ENCODE data around the gene KCNIP1. TPM values are rescaled to one million over a fixed set of nuclear protein-coding genes. Genes with fewer than 3 reads are reported as not detected.

Gene KCNIP1
- total and polyA plus RNA-seq, 10 of the 15 experiments (the other 5 are each of a cell fraction or from before 2014, with no cell fraction given): not detected

DNA sequence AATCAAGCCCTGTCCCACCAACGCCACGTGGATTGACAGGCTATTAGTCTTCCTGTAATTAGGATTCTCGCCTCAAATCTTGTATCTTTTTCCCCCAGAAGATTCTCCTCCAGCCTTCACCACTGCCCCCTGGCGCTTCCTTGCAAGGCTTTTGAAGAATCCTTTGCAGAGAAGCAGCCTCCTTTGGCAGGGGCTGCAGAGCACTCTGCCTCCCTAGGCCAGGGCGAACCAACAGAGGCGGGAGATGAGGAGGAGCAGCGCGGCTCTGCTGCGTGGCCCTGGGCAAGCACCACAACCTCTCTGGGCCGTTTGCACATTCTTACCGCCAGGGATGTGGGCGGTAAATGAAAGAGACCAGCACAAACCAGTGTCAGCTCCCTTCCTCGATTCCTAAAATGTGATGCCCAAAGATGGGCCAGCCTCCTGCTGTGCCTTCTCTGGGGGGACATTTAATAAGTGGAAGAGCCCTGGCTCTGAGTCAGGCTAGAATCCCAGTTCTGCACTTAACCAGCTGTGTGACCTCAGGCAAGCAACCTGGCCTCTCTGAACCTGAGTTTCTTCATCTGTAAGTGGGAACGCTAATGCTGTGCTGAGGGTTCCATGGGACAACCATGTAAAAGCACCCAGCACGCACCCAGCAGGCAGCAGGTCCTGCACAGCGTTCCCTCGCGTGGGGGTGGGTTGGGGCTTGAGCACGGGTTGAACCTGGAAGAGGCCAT lies 128.6 kb downstream of the KCNIP1 start:
- no peak overlapping the region for H3K27ac ChIP-seq (ENCODE audit: control insufficient read depth, insufficient read depth)
- no peak overlapping the region for H3K4me3 ChIP-seq
- WGBS (ENCODE audit: insufficient coverage, insufficient replicate concordance, low lambda C conversion rate, missing lambda C conversion rate): 21% methylated on average over 19 of the region's 19 CpGs
- FAIRE-seq (no peak), ATAC-seq (no peak; the same call in 2 of the 3 replicates), DNase-seq (ENCODE audit: low read depth, low spot score) (no peak)
- H3K4me2 ChIP-seq (ENCODE audit: control insufficient read depth, insufficient read depth): no peak overlapping the region
- H3K36me3 ChIP-seq (ENCODE audit: control insufficient read depth in 2 of 2, insufficient read depth in 2 of 2, low read length in 1 of 2): no peaks in the 10 kb centered on the region
- no peaks in the 10 kb centered on the region for H3K4me1 ChIP-seq (ENCODE audit: control insufficient read depth, insufficient read depth, low read length)
- SMC1A ChIA-PET (ENCODE audit: uncharacterized antibody, unreplicated experiment): interaction anchor here (4.5 kb wide), 1 partner anchor 198 kb away, joined by 25 read pairs; no protein-coding TSS in a partner anchor
- no peaks in the 10 kb centered on the region for H4K20me1 ChIP-seq (ENCODE audit: control insufficient read depth, insufficient read depth)
- RAD21 ChIA-PET (ENCODE audit: unreplicated experiment): interaction anchor here (1.0 to 2.0 kb wide), 3 partner anchors 197 to 407 kb away, joined by 3 to 8 read pairs (median 3); no protein-coding TSS in a partner anchor
- CTCF ChIA-PET: interaction anchor here (1.0 to 6.5 kb wide), 5 partner anchors 9 to 221 kb away, joined by 3 to 76 read pairs (median 4); no protein-coding TSS in a partner anchor
- intact Hi-C loops (cut with micrococcal nuclease; ENCODE audit: unreplicated experiment): loop anchor here (2.0 kb wide), 1 partner anchor 406 kb away; no protein-coding TSS in a partner anchor
- no TSS peak for BruUV-seq (replicated peaks)
- no peaks in the 10 kb centered on the region for H3K79me2 ChIP-seq (ENCODE audit: control insufficient read depth, insufficient read depth, low read length)
- no peaks in the 10 kb centered on the region for H3K9me3 ChIP-seq (replicated peaks; ENCODE audit: control insufficient read depth, insufficient read depth, low read length)
- no peak overlapping the region for H3K9ac ChIP-seq (ENCODE audit: control insufficient read depth, insufficient read depth, low read length)
- POLR2A ChIA-PET: no interaction called here
- in situ Hi-C loops (cut with MboI): no loop called here
- no peaks in the 10 kb centered on the region; a peak in 1 of 4 replicates for H3K27me3 ChIP-seq (replicated peaks in 1 of 2; ENCODE audit: control insufficient read depth in 2 of 2, insufficient read depth in 2 of 2, low read length in 1 of 2)
- H2AFZ ChIP-seq (ENCODE audit: control insufficient read depth, low read depth, low read length): no peak overlapping the region
- TF ChIP-seq, protein P1, sequence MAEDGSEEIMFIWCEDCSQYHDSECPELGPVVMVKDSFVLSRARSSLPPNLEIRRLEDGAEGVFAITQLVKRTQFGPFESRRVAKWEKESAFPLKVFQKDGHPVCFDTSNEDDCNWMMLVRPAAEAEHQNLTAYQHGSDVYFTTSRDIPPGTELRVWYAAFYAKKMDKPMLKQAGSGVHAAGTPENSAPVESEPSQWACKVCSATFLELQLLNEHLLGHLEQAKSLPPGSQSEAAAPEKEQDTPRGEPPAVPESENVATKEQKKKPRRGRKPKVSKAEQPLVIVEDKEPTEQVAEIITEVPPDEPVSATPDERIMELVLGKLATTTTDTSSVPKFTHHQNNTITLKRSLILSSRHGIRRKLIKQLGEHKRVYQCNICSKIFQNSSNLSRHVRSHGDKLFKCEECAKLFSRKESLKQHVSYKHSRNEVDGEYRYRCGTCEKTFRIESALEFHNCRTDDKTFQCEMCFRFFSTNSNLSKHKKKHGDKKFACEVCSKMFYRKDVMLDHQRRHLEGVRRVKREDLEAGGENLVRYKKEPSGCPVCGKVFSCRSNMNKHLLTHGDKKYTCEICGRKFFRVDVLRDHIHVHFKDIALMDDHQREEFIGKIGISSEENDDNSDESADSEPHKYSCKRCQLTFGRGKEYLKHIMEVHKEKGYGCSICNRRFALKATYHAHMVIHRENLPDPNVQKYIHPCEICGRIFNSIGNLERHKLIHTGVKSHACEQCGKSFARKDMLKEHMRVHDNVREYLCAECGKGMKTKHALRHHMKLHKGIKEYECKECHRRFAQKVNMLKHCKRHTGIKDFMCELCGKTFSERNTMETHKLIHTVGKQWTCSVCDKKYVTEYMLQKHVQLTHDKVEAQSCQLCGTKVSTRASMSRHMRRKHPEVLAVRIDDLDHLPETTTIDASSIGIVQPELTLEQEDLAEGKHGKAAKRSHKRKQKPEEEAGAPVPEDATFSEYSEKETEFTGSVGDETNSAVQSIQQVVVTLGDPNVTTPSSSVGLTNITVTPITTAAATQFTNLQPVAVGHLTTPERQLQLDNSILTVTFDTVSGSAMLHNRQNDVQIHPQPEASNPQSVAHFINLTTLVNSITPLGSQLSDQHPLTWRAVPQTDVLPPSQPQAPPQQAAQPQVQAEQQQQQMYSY (CRISPR knock-in tag; IDR thresholded peaks at IDR 0.05): no peak
- TF ChIP-seq STAT3 (IDR thresholded peaks at IDR 0.05; ENCODE audit: low read depth, low read length) (no peak), FOXK2 (IDR thresholded peaks at IDR 0.05) (no peak), CHD2 (IDR thresholded peaks at IDR 0.05; ENCODE audit: borderline replicate concordance, low read depth, low read length) (no peak), EZH2 (IDR thresholded peaks at IDR 0.05; ENCODE audit: borderline replicate concordance, control insufficient read depth, low read depth, low read length) (no peak), ZBED1 (IDR thresholded peaks at IDR 0.05; ENCODE audit: borderline replicate concordance) (no peak), SRF (IDR thresholded peaks at IDR 0.05; ENCODE audit: low read depth in 2 of 2, low read length in 2 of 2) (no peak), EP300 (IDR thresholded peaks at IDR 0.05; ENCODE audit: borderline replicate concordance in 1 of 2, control insufficient read depth in 1 of 2, low read depth in 2 of 2, low read length in 2 of 2) (no peak)
- TF ChIP-seq, protein P2, sequence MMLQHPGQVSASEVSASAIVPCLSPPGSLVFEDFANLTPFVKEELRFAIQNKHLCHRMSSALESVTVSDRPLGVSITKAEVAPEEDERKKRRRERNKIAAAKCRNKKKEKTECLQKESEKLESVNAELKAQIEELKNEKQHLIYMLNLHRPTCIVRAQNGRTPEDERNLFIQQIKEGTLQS (IDR thresholded peaks at IDR 0.05; ENCODE audit: borderline replicate concordance, extremely low read depth, low read depth, low read length): no peak
- TF ChIP-seq, protein P3, sequence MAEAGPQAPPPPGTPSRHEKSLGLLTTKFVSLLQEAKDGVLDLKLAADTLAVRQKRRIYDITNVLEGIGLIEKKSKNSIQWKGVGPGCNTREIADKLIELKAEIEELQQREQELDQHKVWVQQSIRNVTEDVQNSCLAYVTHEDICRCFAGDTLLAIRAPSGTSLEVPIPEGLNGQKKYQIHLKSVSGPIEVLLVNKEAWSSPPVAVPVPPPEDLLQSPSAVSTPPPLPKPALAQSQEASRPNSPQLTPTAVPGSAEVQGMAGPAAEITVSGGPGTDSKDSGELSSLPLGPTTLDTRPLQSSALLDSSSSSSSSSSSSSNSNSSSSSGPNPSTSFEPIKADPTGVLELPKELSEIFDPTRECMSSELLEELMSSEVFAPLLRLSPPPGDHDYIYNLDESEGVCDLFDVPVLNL (IDR thresholded peaks at IDR 0.05; ENCODE audit: low read depth, low read length): no peak
- TF ChIP-seq, protein P4, sequence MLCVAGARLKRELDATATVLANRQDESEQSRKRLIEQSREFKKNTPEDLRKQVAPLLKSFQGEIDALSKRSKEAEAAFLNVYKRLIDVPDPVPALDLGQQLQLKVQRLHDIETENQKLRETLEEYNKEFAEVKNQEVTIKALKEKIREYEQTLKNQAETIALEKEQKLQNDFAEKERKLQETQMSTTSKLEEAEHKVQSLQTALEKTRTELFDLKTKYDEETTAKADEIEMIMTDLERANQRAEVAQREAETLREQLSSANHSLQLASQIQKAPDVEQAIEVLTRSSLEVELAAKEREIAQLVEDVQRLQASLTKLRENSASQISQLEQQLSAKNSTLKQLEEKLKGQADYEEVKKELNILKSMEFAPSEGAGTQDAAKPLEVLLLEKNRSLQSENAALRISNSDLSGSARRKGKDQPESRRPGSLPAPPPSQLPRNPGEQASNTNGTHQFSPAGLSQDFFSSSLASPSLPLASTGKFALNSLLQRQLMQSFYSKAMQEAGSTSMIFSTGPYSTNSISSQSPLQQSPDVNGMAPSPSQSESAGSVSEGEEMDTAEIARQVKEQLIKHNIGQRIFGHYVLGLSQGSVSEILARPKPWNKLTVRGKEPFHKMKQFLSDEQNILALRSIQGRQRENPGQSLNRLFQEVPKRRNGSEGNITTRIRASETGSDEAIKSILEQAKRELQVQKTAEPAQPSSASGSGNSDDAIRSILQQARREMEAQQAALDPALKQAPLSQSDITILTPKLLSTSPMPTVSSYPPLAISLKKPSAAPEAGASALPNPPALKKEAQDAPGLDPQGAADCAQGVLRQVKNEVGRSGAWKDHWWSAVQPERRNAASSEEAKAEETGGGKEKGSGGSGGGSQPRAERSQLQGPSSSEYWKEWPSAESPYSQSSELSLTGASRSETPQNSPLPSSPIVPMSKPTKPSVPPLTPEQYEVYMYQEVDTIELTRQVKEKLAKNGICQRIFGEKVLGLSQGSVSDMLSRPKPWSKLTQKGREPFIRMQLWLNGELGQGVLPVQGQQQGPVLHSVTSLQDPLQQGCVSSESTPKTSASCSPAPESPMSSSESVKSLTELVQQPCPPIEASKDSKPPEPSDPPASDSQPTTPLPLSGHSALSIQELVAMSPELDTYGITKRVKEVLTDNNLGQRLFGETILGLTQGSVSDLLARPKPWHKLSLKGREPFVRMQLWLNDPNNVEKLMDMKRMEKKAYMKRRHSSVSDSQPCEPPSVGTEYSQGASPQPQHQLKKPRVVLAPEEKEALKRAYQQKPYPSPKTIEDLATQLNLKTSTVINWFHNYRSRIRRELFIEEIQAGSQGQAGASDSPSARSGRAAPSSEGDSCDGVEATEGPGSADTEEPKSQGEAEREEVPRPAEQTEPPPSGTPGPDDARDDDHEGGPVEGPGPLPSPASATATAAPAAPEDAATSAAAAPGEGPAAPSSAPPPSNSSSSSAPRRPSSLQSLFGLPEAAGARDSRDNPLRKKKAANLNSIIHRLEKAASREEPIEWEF (IDR thresholded peaks at IDR 0.05; ENCODE audit: insufficient replicate concordance, low read depth, low read length): no peak

Data from GM12878 (cell line).